Keratinocyte (primary cell): ENCODE data around the gene RSBN1. TPM values are rescaled to one million over a fixed set of nuclear protein-coding genes. Genes with fewer than 3 reads are reported as not detected.

Experiments
- DNase-seq: peaks from one replicate; pipeline ENCODE4 v3.0.0-alpha.2; 2011; ENCODE audit warnings: low read depth, missing footprints, low spot score
- FAIRE-seq: peaks from 2 replicates; lab custom pipeline; 2011; peaks lifted over from hg19 to GRCh38; lab: Jason Lieb, UNC
- H2AFZ ChIP-seq: 2 replicates; pipeline ENCODE4 v1.6.0; 2012; ENCODE audit warnings: low read length, control low read depth, inconsistent platforms; ENCODE audit not compliant: control insufficient read depth
- H3K27ac ChIP-seq: 2 replicates; pipeline ENCODE4 v1.5.1; 2011; ENCODE audit warnings: low read length; ENCODE audit not compliant: control insufficient read depth, insufficient read depth
- H3K27me3 ChIP-seq: 3 replicates; pipeline ENCODE4 v1.6.0; 2011; ENCODE audit warnings: low read length; ENCODE audit not compliant: control insufficient read depth, insufficient read depth; ENCODE audit errors: extremely low read depth
- H3K36me3 ChIP-seq, 2 experiments: 2 replicates in 1 of 2; 3 replicates in 1 of 2; pipeline ENCODE4 v1.5.1; 2011; ENCODE audit warnings: low read length in 2 of 2, mild to moderate bottlenecking in 1 of 2; ENCODE audit not compliant: control insufficient read depth in 2 of 2, insufficient read depth in 2 of 2; ENCODE audit errors: extremely low read depth in 1 of 2
- H3K4me1 ChIP-seq: 3 replicates; pipeline ENCODE4 v1.5.1; 2011; ENCODE audit warnings: low read length; ENCODE audit not compliant: control insufficient read depth, insufficient read depth; ENCODE audit errors: extremely low read depth
- H3K4me2 ChIP-seq: 3 replicates; pipeline ENCODE4 v1.6.0; 2011; ENCODE audit warnings: low read depth, low read length; ENCODE audit not compliant: control insufficient read depth, insufficient read depth; ENCODE audit errors: extremely low read depth
- H3K4me3 ChIP-seq, 3 experiments: fragments of 200-600 bp in 1 of 3; sonication (generic) in 1 of 3; 2 replicates in 2 of 3; 3 replicates in 1 of 3; pipeline ENCODE4 v1.5.1; 2011 to 2016; ENCODE audit warnings: low read length in 3 of 3, mild to moderate bottlenecking in 3 of 3, control low read depth in 2 of 3, inconsistent platforms in 1 of 3, low read depth in 1 of 3, mixed read lengths in 1 of 3, mixed run types in 1 of 3, moderate library complexity in 1 of 3; ENCODE audit not compliant: control insufficient read depth in 2 of 3, insufficient read depth in 2 of 3; ENCODE audit errors: extremely low read depth in 1 of 3
- H3K79me2 ChIP-seq: 2 replicates; pipeline ENCODE4 v1.6.0; 2012; ENCODE audit warnings: low read length; ENCODE audit not compliant: control insufficient read depth, insufficient read depth
- H3K9ac ChIP-seq: 3 replicates; pipeline ENCODE4 v1.6.0; 2011; ENCODE audit warnings: low read length; ENCODE audit not compliant: control insufficient read depth, insufficient read depth; ENCODE audit errors: extremely low read depth
- H3K9me1 ChIP-seq: 3 replicates; pipeline ENCODE4 v1.6.0; 2011; ENCODE audit warnings: low read length; ENCODE audit not compliant: control insufficient read depth, insufficient read depth; ENCODE audit errors: extremely low read depth
- H3K9me3 ChIP-seq: 2 replicates; pipeline ENCODE4 v1.5.1; 2012; ENCODE audit warnings: low read depth, low read length; ENCODE audit not compliant: control insufficient read depth
- H4K20me1 ChIP-seq: 3 replicates; pipeline ENCODE4 v1.6.0; 2011; ENCODE audit warnings: low read length; ENCODE audit not compliant: control insufficient read depth, insufficient read depth; ENCODE audit errors: extremely low read depth
- CTCF ChIP-seq, 3 experiments: IDR thresholded peaks in 1 of 3; conservative IDR thresholded peaks in 1 of 3; optimal IDR thresholded peaks in 1 of 3; 2 replicates in 2 of 3; 3 replicates in 1 of 3; pipeline versions ENCODE3 to v1.5.1; 2011; ENCODE audit warnings: low read length in 3 of 3, mild to moderate bottlenecking in 3 of 3, moderate library complexity in 2 of 3, control low read depth in 1 of 3, inconsistent platforms in 1 of 3; ENCODE audit not compliant: insufficient read depth in 2 of 3; ENCODE audit errors: extremely low read depth in 1 of 3
- EZH2 ChIP-seq: IDR thresholded peaks from one replicate; pipeline ENCODE4 v1.6.1; 2012; ENCODE audit warnings: inconsistent platforms, mild to moderate bottlenecking, low read length, moderate library complexity
- dilution Hi-C: fragments of 300-500 bp; cut with MboI; formaldehyde crosslinking; loops from one replicate; pipeline ENCODE4 v1.7.0; 2020; ENCODE audit warnings: low sequenced_read_pairs; ENCODE audit not compliant: extremely low pct_ligation_motif_present
- polyA plus RNA-seq, 5 experiments: library from polyadenylated mRNA; depleted of rRNA in 3 of 5; stranded (reverse) in 3 of 5; stranded (forward) in 1 of 5; unstranded in 1 of 5; fragments of >200 nt; gene quantifications; 1 replicate in 1 of 5; 2 replicates in 3 of 5; 3 replicates in 1 of 5; pipeline versions ENCODE4 v1.2.1 to v1.2.3, GENCODE V29; 2011 to 2012; ENCODE audit warnings: missing spikeins in 2 of 5, low read depth in 1 of 5, low replicate concordance in 1 of 5

Gene RSBN1
- polyA plus RNA-seq, 1 donor (not counting 4 experiments of a cell fraction or from before 2014, with no cell fraction given) = 10.4 TPM

GRCh38 chr1:113751516-113751915, 60.8 kb downstream of the RSBN1 start:
- Histone ChIP-seq H3K4me3 (no peak overlapping the region), H3K27ac (no peak overlapping the region), H3K36me3 (no peaks in the 10 kb centered on the region), H3K4me1 (peaks cover 7% of the 10 kb centered on the region), H3K9me3 (no peaks in the 10 kb centered on the region), H3K79me2 (no peaks in the 10 kb centered on the region), H3K4me2 (no peak overlapping the region), H3K27me3 (no peaks in the 10 kb centered on the region), H4K20me1 (no peaks in the 10 kb centered on the region), H3K9me1 (no peaks in the 10 kb centered on the region), H2AFZ (no peak overlapping the region), H3K9ac (no peak overlapping the region)
- dilution Hi-C loops = no loop called here
- DNase-seq = no peak
- FAIRE-seq = no peak
- no peak for TF ChIP-seq EZH2

- Histone ChIP-seq H3K9me3 (no peaks in the 10 kb centered on the region), H3K36me3 (no peaks in the 10 kb centered on the region), H2AFZ (no peak overlapping the region), H3K27me3 (no peaks in the 10 kb centered on the region), H3K9me1 (no peaks in the 10 kb centered on the region), H3K79me2 (no peaks in the 10 kb centered on the region), H3K27ac (no peak overlapping the region), H3K4me3 (no peak overlapping the region), H3K4me2 (no peak overlapping the region), H4K20me1 (no peaks in the 10 kb centered on the region), H3K9ac (no peak overlapping the region), H3K4me1 (peaks cover 7% of the 10 kb centered on the region)
- TF ChIP-seq CTCF (optimal IDR thresholded peaks at IDR 0.05 in 1 of 3, IDR thresholded peaks at IDR 0.05 in 1 of 3, conservative IDR thresholded peaks at IDR 0.05 in 1 of 3; ENCODE audit: extremely low read depth in 1 of 3, insufficient read depth in 2 of 3, low read length in 3 of 3) (no peak), EZH2 (no peak)
- dilution Hi-C loops = no loop called here
- DNase-seq = no peak
- no peak for FAIRE-seq
Measured at GRCh38 chr1:113751114-113751513, 61.2 kb downstream of the RSBN1 start.

- Histone ChIP-seq H3K9me3 (no peaks in the 10 kb centered on the region), H3K4me3 (no peak overlapping the region), H3K27me3 (no peaks in the 10 kb centered on the region), H3K4me2 (no peak overlapping the region), H3K4me1 (peaks cover 7% of the 10 kb centered on the region), H3K79me2 (no peaks in the 10 kb centered on the region), H3K27ac (no peak overlapping the region), H3K36me3 (no peaks in the 10 kb centered on the region), H3K9ac (no peak overlapping the region), H4K20me1 (no peaks in the 10 kb centered on the region), H2AFZ (no peak overlapping the region), H3K9me1 (no peaks in the 10 kb centered on the region)
- TF ChIP-seq EZH2 (no peak), CTCF (optimal IDR thresholded peaks at IDR 0.05 in 1 of 3, IDR thresholded peaks at IDR 0.05 in 1 of 3, conservative IDR thresholded peaks at IDR 0.05 in 1 of 3; ENCODE audit: extremely low read depth in 1 of 3, insufficient read depth in 2 of 3, low read length in 3 of 3) (no peak)
- FAIRE-seq = no peak
- DNase-seq = no peak
- dilution Hi-C loops = no loop called here
Measured at GRCh38 chr1:113749402-113749801, 62.9 kb downstream of the RSBN1 start.
